GM10266 (cell line): ENCODE measurements around the gene GAS6.

Experiments
- DNase-seq: peaks from one replicate; pipeline ENCODE4 v3.0.0; 2012; ENCODE audit errors: extremely low spot score
- TF ChIP-seq, protein P1 (sequence below): IDR thresholded peaks from 2 replicates; pipeline ENCODE4 v1.5.1; 2012; ENCODE audit warnings: mild to moderate bottlenecking, low read depth; ENCODE audit not compliant: control insufficient read depth, insufficient read depth; ENCODE audit errors: missing control alignments

The GAS6 gene

GRCh38 chr13:113825841-113826240 is 38.0 kb downstream of the GAS6 start:
- TF ChIP-seq, protein P1, sequence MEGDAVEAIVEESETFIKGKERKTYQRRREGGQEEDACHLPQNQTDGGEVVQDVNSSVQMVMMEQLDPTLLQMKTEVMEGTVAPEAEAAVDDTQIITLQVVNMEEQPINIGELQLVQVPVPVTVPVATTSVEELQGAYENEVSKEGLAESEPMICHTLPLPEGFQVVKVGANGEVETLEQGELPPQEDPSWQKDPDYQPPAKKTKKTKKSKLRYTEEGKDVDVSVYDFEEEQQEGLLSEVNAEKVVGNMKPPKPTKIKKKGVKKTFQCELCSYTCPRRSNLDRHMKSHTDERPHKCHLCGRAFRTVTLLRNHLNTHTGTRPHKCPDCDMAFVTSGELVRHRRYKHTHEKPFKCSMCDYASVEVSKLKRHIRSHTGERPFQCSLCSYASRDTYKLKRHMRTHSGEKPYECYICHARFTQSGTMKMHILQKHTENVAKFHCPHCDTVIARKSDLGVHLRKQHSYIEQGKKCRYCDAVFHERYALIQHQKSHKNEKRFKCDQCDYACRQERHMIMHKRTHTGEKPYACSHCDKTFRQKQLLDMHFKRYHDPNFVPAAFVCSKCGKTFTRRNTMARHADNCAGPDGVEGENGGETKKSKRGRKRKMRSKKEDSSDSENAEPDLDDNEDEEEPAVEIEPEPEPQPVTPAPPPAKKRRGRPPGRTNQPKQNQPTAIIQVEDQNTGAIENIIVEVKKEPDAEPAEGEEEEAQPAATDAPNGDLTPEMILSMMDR, result no peak
- DNase-seq, result no peak

DNA sequence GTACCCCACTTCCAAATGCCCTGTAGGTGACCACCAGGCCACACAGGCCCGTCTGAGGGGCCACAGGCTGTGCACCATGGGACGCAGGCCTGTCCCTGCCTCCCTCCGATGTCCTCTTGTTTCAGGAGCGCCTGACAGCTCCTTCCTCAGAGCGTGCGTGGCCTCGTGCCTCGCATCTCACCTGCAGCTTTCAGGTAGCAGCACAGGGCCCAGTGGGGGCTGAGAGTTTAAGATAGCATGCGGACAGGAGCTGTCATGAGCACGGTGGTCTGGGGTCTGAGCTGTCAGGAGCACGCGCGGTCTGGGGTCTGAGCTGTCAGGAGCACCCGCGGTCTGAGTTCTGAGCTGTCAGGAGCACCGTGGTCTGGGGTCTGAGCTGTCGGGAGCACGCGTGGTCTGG is 40.1 kb downstream of the GAS6 start:
- TF ChIP-seq, protein P1, result no peak
- no peak for DNase-seq

GRCh38 chr13:113822956-113823744 is 40.7 kb downstream of the GAS6 start:
- DNase-seq, result no peak
- TF ChIP-seq, protein P1, result no peak

DNA sequence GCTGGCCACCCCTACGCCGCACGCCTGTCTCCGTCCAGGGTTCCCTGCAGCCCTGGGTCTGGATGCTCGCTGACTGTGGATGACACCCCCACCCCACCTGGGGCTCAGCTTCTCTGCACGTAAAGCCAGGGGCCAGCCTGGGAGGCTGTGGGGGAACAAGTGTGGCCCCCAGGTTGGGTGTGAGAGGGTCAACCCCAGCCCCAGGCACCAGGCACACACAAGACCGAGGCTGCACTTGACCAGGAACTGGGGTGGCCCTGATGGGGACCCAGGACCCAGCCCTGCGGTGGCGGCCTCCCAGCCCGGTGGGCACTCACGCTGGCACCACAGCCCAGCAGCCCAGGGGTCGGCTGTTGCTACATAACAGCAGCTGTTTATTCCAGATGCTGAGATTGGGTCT is 41.6 kb downstream of the GAS6 start:
- TF ChIP-seq, protein P1, result no peak
- no peak for DNase-seq

- TF ChIP-seq, protein P1, result no peak
- DNase-seq, result no peak
Observed at GRCh38 chr13:113821847-113822246, 42.0 kb downstream of the GAS6 start.

DNA sequence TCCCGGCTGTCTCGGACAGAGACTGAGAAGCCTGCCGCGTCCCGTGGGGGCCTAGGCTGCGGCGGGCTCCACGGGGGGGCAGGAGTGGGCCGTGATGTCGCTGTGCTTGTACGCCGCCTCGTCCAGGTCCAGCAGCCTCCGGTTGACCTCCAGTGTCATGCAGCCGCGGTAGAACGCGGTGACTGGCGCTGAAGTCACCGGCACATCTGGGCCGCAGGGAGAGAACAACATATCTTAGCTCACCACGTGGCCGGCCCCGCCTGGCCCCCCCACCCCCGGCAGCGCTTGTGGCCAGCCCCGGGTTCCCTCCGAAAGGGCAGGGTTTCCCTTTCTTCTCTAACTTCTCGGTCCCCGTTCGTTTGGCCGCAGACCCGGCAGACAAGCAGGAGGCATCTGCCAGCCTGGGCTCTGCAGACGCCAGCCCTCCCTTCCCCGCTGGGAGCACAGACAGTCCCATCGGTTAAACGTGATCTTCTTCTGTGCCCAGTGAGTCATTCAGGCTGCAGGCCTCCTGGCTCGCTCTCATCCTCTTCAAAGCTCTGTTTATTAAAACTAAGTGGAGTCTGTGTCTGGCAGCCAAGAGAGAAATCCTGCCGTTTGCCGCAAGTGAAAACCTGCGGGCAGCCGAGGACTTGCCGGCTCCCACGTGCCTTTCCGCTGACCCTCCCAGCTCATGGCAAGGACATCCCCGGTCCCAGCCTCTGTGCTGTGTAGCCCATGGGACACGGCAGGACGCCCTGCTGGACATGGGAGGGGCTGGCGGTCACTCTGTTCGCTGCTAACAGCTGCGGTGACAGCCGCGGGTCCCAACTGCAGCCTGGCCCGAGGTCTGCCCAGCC is 42.8 kb downstream of the GAS6 start:
- DNase-seq, result no peak
- TF ChIP-seq, protein P1, result no peak
